HepG2 (cell line): ENCODE results near the gene APOM. TPM values are rescaled to one million over a fixed set of nuclear protein-coding genes. Genes with fewer than 3 reads are reported as not detected.

Experiments
- ARNT2 ChIP-seq: sonication (generic); formaldehyde crosslinking; IDR thresholded peaks from 2 replicates; pipeline ENCODE4 v1.8.0; 2022; ENCODE audit warnings: mild to moderate bottlenecking, low read depth, missing genetic modification reagents, moderate library complexity
- CBX2 ChIP-seq, 2 experiments: fragments of 200-600 bp in 1 of 2; sonication (generic); formaldehyde crosslinking in 1 of 2; IDR thresholded peaks; 2 replicates each; pipeline versions ENCODE4 v1.7.0 to v1.8.1; 2018 to 2022; ENCODE audit warnings: low read depth in 2 of 2, low read length in 1 of 2, mild to moderate bottlenecking in 1 of 2, missing genetic modification reagents in 1 of 2
- DZIP1 ChIP-seq: sonication (generic); formaldehyde crosslinking; IDR thresholded peaks from 2 replicates; pipeline ENCODE4 v1.5.0; 2020; ENCODE audit warnings: mild to moderate bottlenecking, missing genetic modification reagents
- KMT2B ChIP-seq: IDR thresholded peaks from 2 replicates; pipeline ENCODE4 v1.6.1; 2016; ENCODE audit warnings: missing genetic modification reagents, missing compliant biosample characterization
- NCOA5 ChIP-seq: sonication (generic); formaldehyde crosslinking; IDR thresholded peaks from 2 replicates; pipeline ENCODE4 v1.4.0; 2020; ENCODE audit warnings: missing genetic modification reagents
- NFRKB ChIP-seq: fragments of 450-650 bp; IDR thresholded peaks from 2 replicates; pipeline ENCODE4 v1.6.1; 2017
- REL ChIP-seq: sonication (generic); formaldehyde crosslinking; conservative IDR thresholded peaks from 2 replicates; pipeline ENCODE4 v1.8.0; 2022; ENCODE audit warnings: mild to moderate bottlenecking, missing genetic modification reagents, moderate library complexity
- STAT5B ChIP-seq: sonication (generic); formaldehyde crosslinking; IDR thresholded peaks from 2 replicates; pipeline ENCODE4 v1.4.0; 2020; ENCODE audit warnings: missing genetic modification reagents
- TCF7L2 ChIP-seq: IDR thresholded peaks from 2 replicates; pipeline ENCODE4 v1.6.1; 2011; ENCODE audit warnings: mild to moderate bottlenecking, low read depth, low read length, moderate library complexity
- THRA ChIP-seq: sonication (generic); formaldehyde crosslinking; IDR thresholded peaks from 2 replicates; pipeline ENCODE4 v1.4.0; 2020; ENCODE audit warnings: missing genetic modification reagents, borderline replicate concordance
- ZBTB10 ChIP-seq: sonication (generic); formaldehyde crosslinking; IDR thresholded peaks from 2 replicates; pipeline ENCODE4 v1.4.0; 2020; ENCODE audit warnings: missing genetic modification reagents, borderline replicate concordance
- ZFP36L2 ChIP-seq: sonication (generic); formaldehyde crosslinking; IDR thresholded peaks from 2 replicates; pipeline ENCODE4 v1.4.0; 2020; ENCODE audit warnings: missing genetic modification reagents
- ZNF253 ChIP-seq: sonication (generic); formaldehyde crosslinking; IDR thresholded peaks from 2 replicates; pipeline ENCODE4 v1.8.0; 2022; ENCODE audit warnings: mild to moderate bottlenecking, missing genetic modification reagents, borderline replicate concordance
- ZNF264 ChIP-seq: sonication (generic); formaldehyde crosslinking; IDR thresholded peaks from 2 replicates; pipeline ENCODE4 v1.4.0; 2020; ENCODE audit warnings: missing genetic modification reagents
- ZNF484 ChIP-seq: sonication (generic); formaldehyde crosslinking; IDR thresholded peaks from 2 replicates; pipeline ENCODE4 v1.5.1; 2020; ENCODE audit warnings: mild to moderate bottlenecking, low read depth, missing genetic modification reagents, borderline replicate concordance
- ZNF510 ChIP-seq: sonication (generic); formaldehyde crosslinking; IDR thresholded peaks from 2 replicates; pipeline ENCODE4 v1.4.0; 2020; ENCODE audit warnings: low read depth, mild to moderate bottlenecking, missing genetic modification reagents
- ZNF652 ChIP-seq: IDR thresholded peaks from 2 replicates; pipeline ENCODE4 v1.6.1; 2016; ENCODE audit warnings: low read depth, borderline replicate concordance
- polyA plus RNA-seq, 8 experiments: library from polyadenylated mRNA; depleted of rRNA in 3 of 8; stranded (reverse) in 7 of 8; unstranded in 1 of 8; fragments of >200 nt; fragmentation: Illumina TruSeq in 4 of 8; extraction: Trizol in 4 of 8; gene quantifications; 2 replicates each; pipeline versions ENCODE4 v1.2.1 to v1.2.3, GENCODE V29; 2011 to 2016; ENCODE audit warnings: low read depth in 4 of 8, missing spikeins in 1 of 8, mixed read lengths in 1 of 8; ENCODE audit not compliant: insufficient read depth in 1 of 8
- total RNA-seq, 5 experiments: library from RNA; depleted of rRNA; stranded (reverse); fragments of >200 nt; fragmentation: Illumina TruSeq; extraction: Trizol; gene quantifications; 2 replicates each; pipeline ENCODE4 v1.2.3, GENCODE V29; 2016; ENCODE audit warnings: low read depth in 1 of 5
- TF ChIP-seq, protein P1 (sequence below): sonication (generic); formaldehyde crosslinking; IDR thresholded peaks from 2 replicates; pipeline ENCODE4 v1.5.0; 2020; ENCODE audit warnings: mild to moderate bottlenecking, missing genetic modification reagents, borderline replicate concordance

Gene APOM
- total and polyA plus RNA-seq, 2 of the 13 experiments (the other 11 are each of a cell fraction or from before 2014, with no cell fraction given): 98.2 to 1,140 TPM

DNA sequence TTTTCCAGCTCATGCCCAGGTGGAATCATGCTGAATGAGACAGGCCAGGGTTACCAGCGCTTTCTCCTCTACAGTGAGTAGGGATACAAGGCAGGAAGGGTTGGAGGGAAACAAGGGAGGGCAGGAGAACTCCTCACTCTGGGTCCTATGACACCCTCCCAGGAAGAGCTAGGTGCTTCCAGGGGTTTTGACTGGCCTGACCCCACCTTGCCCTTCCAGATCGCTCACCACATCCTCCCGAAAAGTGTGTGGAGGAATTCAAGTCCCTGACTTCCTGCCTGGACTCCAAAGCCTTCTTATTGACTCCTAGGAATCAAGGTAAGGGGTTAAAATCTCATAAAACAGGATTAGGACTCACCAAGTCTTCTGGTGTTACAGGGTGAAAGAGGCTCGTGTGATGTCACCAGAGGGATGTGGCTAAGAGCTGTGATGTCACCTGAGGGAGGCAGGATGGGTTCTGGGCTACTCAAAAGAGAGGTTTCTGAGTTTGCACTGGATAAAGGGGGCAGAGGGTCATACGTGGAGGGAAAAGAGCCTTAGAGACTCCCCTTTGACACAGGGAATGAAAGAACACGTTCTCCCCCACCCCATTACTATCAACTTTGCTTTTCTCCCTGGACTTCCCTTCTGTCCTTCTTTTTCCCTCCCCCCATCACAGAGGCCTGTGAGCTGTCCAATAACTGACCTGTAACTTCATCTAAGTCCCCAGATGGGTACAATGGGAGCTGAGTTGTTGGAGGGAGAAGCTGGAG, 1.9 kb downstream of the APOM start (continued):
- TF ChIP-seq, protein P1, sequence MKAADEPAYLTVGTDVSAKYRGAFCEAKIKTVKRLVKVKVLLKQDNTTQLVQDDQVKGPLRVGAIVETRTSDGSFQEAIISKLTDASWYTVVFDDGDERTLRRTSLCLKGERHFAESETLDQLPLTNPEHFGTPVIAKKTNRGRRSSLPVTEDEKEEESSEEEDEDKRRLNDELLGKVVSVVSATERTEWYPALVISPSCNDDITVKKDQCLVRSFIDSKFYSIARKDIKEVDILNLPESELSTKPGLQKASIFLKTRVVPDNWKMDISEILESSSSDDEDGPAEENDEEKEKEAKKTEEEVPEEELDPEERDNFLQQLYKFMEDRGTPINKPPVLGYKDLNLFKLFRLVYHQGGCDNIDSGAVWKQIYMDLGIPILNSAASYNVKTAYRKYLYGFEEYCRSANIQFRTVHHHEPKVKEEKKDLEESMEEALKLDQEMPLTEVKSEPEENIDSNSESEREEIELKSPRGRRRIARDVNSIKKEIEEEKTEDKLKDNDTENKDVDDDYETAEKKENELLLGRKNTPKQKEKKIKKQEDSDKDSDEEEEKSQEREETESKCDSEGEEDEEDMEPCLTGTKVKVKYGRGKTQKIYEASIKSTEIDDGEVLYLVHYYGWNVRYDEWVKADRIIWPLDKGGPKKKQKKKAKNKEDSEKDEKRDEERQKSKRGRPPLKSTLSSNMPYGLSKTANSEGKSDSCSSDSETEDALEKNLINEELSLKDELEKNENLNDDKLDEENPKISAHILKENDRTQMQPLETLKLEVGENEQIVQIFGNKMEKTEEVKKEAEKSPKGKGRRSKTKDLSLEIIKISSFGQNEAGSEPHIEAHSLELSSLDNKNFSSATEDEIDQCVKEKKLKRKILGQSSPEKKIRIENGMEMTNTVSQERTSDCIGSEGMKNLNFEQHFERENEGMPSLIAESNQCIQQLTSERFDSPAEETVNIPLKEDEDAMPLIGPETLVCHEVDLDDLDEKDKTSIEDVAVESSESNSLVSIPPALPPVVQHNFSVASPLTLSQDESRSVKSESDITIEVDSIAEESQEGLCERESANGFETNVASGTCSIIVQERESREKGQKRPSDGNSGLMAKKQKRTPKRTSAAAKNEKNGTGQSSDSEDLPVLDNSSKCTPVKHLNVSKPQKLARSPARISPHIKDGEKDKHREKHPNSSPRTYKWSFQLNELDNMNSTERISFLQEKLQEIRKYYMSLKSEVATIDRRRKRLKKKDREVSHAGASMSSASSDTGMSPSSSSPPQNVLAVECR (CRISPR knock-in tag): no peak; the same call in 1 of the 2 replicates
- TF ChIP-seq REL (CRISPR knock-in tag): no peak
- no peak for TF ChIP-seq THRA (CRISPR knock-in tag)
- TF ChIP-seq NFRKB: no peak
- TF ChIP-seq ZNF652 (CRISPR knock-in tag): 0 out of 2 replicates have a peak, but pooled peaks have one; percentile 24
- no peak for TF ChIP-seq KMT2B (CRISPR knock-in tag)
- TF ChIP-seq ARNT2 (CRISPR knock-in tag): no peak
- no peak for TF ChIP-seq ZBTB10 (CRISPR knock-in tag)
- TF ChIP-seq NCOA5: no peak
- TF ChIP-seq CBX2 (IDR thresholded peaks at IDR 0.05; ENCODE audit: low read depth, low read length): no peak
- no peak for TF ChIP-seq CBX2 (CRISPR knock-in tag; IDR thresholded peaks at IDR 0.05; ENCODE audit: low read depth)
- TF ChIP-seq ZNF264: no peak
- TF ChIP-seq ZNF484: no peak
- no peak for TF ChIP-seq TCF7L2
- TF ChIP-seq DZIP1 (CRISPR knock-in tag): no peak
- TF ChIP-seq STAT5B (CRISPR knock-in tag): no peak
- no peak for TF ChIP-seq ZNF253 (CRISPR knock-in tag)
- no peak for TF ChIP-seq ZFP36L2 (CRISPR knock-in tag)
- TF ChIP-seq ZNF510 (CRISPR knock-in tag): no peak
